HG03439 (cell line): ENCODE results near the gene OOSP4A.
"Not testable (repeated sequence)": the region's sequence is repeated elsewhere in the genome, so short reads cannot be mapped to it uniquely, and the experiment has no call there.

Experiments used
- ATAC-seq: cut with Tn5 transposase; IDR thresholded peaks from one replicate; pipeline ENCODE4 v1.9.1; 2021; ENCODE audit warnings: mild to moderate bottlenecking, moderate library complexity; ENCODE audit not compliant: unreplicated experiment

OOSP4A gene

GRCh38 chr11:59973097-59973496, 9.3 kb downstream of the OOSP4A start:
- no peak for ATAC-seq

GRCh38 chr11:59981106-59981770, 17.4 kb downstream of the OOSP4A start:
- ATAC-seq = no peak

GRCh38 chr11:59982037-59982436, 18.2 kb downstream of the OOSP4A start:
- not testable (repeated sequence) for ATAC-seq

GRCh38 chr11:59983212-59983611, 19.4 kb downstream of the OOSP4A start:
- no peak for ATAC-seq

- no peak for ATAC-seq
These were observed 20.5 kb downstream of the OOSP4A start for GRCh38 chr11:59984368-59984767.

- ATAC-seq = no peak
These were observed 26.6 kb downstream of the OOSP4A start for GRCh38 chr11:59990421-59990820.

- no peak for ATAC-seq
These were observed 28.6 kb downstream of the OOSP4A start for GRCh38 chr11:59992425-59992824.

DNA sequence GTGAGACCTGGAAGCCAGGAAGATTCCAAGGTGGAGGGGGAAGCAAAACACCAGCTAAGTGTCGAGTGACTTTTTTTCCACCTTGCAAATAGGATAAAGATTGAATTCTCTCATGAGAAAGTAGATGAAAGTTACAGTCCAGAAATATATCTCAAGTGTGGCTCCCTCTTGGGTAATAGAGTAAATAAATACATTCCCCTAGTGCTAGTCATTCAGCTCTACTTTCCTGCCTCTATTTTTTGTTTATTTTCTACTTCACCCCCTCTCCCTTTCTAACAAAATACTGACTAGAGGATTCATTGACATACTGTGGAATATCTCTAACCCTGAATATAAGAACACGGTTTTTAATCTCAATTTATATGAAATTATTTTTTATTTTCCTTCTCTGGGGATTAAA, 34.0 kb downstream of the OOSP4A start:
- no peak for ATAC-seq

DNA sequence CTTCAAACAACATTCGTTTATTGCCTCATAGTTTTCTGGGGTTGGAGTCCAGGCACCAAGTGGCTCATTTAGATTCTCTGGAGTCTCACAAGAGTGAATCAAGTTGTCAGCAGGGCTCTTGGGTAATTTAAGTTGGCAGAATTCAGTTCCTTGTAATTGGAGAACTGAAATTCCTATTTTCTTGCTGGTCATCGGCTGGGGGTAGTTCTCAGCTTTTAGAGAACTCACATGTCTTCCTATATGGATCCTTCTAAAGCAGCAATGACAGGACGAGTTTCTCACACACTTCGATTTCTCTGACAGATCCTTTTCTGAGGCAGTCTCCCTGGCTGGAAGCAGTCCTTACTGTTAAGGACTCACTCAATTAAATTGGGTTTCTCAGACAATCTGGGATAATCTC, 35.9 kb downstream of the OOSP4A start:
- ATAC-seq = no peak

DNA sequence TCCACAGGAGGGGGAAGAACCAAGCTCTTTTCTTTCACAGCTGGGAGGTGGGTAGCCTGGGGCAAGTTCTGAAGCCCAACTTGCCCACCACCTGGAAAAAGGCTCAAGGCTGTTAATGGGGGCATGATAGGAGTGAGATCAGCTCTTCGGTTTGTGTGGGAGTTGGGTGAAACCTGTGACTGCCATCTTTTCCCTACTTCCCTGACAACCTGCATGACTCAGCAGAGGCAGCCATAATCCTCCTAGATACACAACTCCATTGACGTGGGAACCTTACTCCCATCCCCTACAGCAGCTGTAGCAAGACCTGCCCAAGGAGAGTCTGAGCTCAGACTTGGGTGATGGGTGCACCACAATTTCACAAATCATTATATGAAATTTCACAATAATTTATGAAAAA, 39.9 kb downstream of the OOSP4A start:
- no peak for ATAC-seq

DNA sequence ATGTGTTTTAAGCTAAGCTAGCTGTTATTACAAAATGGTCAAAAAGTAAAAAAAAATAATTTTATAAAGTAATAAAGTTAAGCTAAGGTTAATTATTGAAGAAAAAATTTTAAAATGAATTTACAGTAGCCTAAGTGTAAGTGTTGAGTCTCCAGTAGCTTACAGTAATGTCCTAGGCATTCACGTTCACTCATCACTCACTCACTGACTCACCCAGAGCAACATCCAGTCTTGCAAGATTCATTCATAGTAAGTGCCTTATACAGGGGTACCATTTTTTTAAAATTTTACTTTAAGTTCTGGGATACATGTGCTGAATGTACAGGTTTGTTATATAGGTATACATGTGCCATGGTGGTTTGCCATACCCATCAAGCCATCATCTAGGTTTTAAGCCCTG, 41.5 kb downstream of the OOSP4A start:
- ATAC-seq = no peak

DNA sequence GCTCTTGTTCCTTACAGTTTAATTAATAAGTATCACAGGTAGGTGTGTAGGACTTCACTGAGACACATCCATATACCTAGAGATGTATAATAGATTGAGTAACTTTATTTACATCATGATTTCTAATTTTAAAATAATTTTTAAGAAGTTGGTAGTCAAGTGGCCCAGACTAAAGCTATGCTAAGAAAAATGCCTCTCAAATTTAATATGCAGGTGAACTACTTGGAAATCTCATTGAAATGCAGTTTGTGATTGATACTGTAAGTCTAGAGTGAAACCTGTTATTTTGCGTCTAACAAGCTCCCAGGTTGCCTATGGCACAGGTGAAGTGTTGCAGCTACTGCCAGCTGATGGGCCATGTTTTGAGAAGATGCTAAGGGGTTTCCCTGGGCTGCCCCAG, 53.0 kb downstream of the OOSP4A start, which contains the start of gene OOSP4B:
Gene OOSP4B (plus strand): TSS at position 301 of the 400 bp plus-strand sequence.
- ATAC-seq = no peak

DNA sequence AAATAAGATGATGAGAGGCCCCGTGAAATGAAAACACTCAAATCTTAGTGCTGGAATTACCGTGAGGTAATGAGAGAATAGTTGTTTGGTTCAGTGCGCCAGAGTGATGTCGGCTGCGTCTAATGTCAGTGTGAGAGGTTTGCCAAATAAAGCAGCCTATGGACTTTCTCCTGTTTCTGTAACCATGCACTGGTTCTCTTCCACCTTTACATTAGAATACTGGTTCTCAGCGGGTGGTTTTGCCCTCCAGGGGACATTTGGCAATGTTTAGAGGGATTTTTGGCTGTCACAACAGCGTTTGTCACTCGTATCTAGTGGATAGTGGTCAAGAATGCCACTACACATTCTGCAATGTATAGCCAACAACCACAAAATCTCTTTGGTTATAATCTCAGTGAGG, 54.2 kb downstream of the OOSP4A start:
- ATAC-seq = no peak
